Kidney epithelial cell (primary cell): Measurements from ENCODE around the gene LIM2. TPM values are rescaled to one million over a fixed set of nuclear protein-coding genes. Genes with fewer than 3 reads are reported as not detected.
A peak's percentile ranks its signal among the peaks of the same experiment; 100 is the strongest.

Experiments
- DNase-seq: peaks from one replicate; pipeline ENCODE4 v3.0.0-alpha.2; 2010; ENCODE audit warnings: low read depth
- H3K27me3 ChIP-seq: 2 replicates; pipeline ENCODE4 v1.6.0; 2011; ENCODE audit warnings: low read length; ENCODE audit not compliant: control insufficient read depth, insufficient read depth
- H3K36me3 ChIP-seq: 2 replicates; pipeline ENCODE4 v1.5.1; 2011; ENCODE audit warnings: low read length; ENCODE audit not compliant: control insufficient read depth, insufficient read depth
- H3K4me3 ChIP-seq: 2 replicates; pipeline ENCODE4 v1.5.1; 2011; ENCODE audit warnings: low read depth, mild to moderate bottlenecking, control low read depth, low read length
- total RNA-seq: library from RNA; depleted of rRNA; stranded (reverse); fragments of >200 nt; gene quantifications from 2 replicates; pipeline ENCODE4 v1.2.3, GENCODE V29; 2015
- TF ChIP-seq, protein P1 (sequence below): IDR thresholded peaks from 2 replicates; pipeline ENCODE4 v1.5.1; 2011; ENCODE audit warnings: mild to moderate bottlenecking, moderate library complexity, low read length, control low read depth, inconsistent platforms; ENCODE audit not compliant: insufficient read depth, poor library complexity, severe bottlenecking

Gene LIM2
- total RNA-seq, 1 donor from 2014 or later, result not detected

DNA sequence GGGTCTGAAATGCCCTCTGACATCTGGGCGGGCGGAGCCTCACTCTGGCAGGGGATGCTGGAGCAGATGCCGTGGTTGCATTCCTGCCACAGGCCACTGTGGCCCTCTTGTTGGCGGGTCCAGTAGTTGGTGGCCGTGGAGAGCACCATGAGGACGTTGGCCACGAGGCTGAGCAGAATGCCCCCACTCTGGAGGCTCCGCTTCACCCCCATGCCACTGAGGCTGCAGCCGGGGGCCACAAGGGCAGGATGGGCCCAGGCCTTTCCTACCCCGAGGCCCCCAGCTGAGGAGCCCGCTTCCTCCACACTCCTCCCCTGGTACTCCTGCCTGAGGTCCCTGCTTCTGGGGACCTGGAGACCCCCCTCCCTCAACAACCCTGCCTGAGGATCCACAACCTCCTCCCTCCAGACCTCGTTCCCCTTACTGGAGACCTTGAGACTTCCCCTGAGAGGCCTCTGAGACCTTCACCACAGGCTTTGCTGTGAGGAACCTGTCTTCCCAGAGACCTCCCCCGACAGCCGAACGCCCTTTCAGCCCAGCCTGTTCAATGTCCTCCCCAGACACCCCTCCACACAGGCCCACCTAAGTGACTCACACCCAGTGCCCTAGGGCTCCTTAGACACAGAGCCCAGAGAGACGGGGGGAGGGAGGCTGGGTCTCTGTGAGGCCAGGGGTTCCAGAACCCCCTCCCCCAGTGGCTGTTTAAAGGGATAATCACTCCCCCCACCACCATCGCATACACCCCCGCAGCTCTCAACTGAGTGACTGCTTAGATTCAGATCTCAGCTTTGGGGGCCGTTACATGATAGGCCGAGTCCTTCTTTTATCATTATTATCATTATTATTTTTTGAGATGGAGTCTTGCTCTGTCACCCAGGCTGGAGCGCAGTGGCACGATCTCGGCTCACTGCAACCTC lies 19.1 kb downstream of the LIM2 start, which contains the start of gene CLDND2:
CLDND2 (minus strand) TSS at position 638 of the 917 bp plus-strand sequence; CDS start at position 212, 426 bp downstream.
- Histone ChIP-seq H3K4me3 (peak within 1 kb of the TSS; percentile 90), H3K36me3 (no peaks in the 10 kb centered on the region), H3K27me3 (no peaks in the 10 kb centered on the region)
- no peak for DNase-seq
- TF ChIP-seq, protein P1, sequence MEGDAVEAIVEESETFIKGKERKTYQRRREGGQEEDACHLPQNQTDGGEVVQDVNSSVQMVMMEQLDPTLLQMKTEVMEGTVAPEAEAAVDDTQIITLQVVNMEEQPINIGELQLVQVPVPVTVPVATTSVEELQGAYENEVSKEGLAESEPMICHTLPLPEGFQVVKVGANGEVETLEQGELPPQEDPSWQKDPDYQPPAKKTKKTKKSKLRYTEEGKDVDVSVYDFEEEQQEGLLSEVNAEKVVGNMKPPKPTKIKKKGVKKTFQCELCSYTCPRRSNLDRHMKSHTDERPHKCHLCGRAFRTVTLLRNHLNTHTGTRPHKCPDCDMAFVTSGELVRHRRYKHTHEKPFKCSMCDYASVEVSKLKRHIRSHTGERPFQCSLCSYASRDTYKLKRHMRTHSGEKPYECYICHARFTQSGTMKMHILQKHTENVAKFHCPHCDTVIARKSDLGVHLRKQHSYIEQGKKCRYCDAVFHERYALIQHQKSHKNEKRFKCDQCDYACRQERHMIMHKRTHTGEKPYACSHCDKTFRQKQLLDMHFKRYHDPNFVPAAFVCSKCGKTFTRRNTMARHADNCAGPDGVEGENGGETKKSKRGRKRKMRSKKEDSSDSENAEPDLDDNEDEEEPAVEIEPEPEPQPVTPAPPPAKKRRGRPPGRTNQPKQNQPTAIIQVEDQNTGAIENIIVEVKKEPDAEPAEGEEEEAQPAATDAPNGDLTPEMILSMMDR, result no peak

DNA sequence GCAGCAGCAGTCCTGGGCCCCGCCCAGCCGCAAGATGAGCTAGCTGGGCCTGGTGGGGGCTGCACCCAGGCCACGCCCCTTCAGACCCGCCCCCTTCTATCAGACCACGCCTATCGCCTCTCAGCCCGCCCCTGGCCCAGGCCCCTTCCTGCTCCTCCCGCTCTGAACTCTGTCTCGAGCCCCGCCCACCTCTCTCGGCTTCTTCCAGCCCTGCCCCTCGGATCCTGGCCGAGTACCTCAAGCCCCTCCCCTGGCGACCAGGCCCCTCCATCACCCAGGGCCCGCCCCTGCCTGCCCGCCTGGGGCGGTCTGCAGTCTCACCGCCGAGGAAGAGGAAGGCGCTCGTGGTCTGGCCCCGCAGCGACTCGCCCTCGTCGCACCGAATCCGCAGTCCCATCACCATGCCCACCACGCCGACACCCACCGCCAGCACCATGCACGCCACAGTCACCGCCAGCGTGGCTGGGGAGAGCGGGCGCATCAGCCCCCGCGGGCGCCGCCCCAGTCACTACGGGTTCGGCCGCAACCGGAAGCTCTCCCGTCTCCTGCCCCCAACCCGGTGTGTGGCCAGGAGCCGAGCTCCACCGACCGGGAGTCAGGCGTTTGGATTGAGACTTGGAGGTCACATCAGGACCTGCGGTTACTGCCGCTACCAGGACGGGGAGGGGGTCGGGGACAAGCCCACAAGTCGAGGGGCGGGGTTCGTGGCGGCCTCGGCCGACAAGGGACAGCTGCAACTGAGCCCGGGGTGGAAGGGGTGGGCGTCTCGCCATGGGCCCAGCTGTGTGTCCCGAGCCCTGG lies 20.0 kb downstream of the LIM2 start:
- peak; percentile 85 for DNase-seq
- TF ChIP-seq, protein P1, result no peak
- H3K27me3 ChIP-seq, result no peaks in the 10 kb centered on the region
- no peaks in the 10 kb centered on the region for H3K36me3 ChIP-seq
- peak overlapping the region; percentile 90 for H3K4me3 ChIP-seq

DNA sequence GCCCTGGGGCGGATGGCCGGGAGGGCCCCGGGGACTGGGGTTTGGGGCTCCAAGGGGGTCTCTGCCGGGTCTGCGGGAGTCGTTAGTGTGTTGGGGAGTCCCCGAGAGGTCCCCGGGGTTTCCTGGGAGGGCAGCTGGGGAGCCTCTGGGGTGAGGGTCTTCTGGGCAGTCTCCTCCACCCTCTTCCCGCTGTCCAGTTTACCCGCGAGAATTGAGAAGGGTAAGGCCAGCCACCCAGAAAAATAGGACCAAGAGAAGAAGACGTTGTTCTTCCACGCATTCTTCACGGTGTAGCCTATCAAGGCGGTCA lies 20.6 kb downstream of the LIM2 start:
- TF ChIP-seq, protein P1, result no peak
- H3K36me3 ChIP-seq, result no peaks in the 10 kb centered on the region
- H3K4me3 ChIP-seq, result peak overlapping the region; percentile 90
- DNase-seq, result no peak
- H3K27me3 ChIP-seq, result no peaks in the 10 kb centered on the region

DNA sequence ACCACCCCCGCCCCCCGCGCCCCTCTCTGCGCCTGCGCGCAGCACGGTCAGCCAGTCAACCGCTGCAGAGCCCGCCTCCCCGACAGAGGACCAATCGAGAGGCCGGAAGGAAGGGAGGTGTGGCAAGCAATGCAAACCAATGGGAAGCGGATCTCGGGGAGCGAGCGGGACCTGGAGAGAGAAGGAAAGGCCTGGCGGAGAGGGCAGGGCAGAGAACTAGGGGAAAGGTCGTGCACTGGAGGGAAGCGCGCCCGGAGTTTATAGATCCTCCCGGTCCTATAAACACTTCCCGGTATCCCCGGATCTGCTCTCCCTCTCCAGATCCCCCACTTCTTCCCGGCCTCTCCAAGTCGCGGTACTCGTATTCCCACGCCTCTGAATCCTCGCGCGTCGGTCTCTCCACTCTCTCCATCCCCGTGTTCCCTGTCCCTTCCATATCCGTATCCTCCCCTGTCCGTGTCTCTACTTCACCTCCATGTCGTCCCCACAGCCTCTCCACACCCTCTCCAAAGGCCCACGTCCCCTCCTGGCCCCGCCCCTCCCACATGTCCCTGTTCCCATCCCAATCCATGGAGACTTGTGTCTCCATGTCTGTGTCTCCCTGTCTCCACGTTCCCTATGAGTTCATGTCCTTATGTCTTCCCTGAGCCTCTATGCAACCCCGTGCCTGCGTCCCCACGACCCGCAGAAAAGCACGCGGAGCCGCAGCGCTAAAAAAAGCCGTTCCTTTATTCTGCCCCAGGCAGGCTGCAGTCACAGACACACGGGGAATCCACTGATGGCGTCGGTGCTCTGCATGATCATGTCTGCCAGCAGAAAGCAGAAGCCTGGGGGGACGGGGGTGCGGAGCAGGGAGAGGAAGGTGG lies 21.2 kb downstream of the LIM2 start:
- peak; percentile 87 for DNase-seq
- Histone ChIP-seq H3K4me3 (peak overlapping the region; percentile 90), H3K36me3 (no peaks in the 10 kb centered on the region), H3K27me3 (no peaks in the 10 kb centered on the region)
- TF ChIP-seq, protein P1, result no peak

DNA sequence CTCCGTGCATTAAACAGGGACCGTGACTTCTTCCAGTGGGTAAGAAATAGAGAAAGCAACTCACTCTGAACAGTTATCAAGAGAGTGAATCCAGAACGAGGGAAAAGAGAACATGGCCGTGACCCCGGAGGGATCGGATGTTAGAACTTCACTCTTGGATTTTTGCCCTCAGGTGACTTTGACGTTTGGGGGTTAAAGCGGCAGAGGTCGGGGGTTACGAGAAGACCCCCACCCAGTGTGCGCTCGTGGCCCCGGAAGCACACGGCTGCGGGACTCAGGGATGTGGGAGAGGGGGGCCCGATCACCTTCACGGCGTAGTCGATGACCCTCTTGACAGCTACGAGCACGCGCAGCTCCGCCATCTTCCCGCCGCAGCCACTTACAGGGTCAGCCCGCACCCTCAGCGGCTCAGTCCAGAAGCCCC lies 21.8 kb downstream of the LIM2 start, which contains the start of gene ETFB:
ETFB (minus strand) TSS at position 424 of the 424 bp plus-strand sequence; CDS start at position 362, 62 bp downstream.
- no peaks in the 10 kb centered on the region for H3K36me3 ChIP-seq

More for the DNA sequence above, 21.8 kb downstream of the LIM2 start, which contains the start of gene ETFB:
- DNase-seq, result no peak
- TF ChIP-seq, protein P1, result no peak
- H3K27me3 ChIP-seq, result no peaks in the 10 kb centered on the region
- peak within 1 kb of the TSS; percentile 90 for H3K4me3 ChIP-seq
